HG03460 (cell line): ENCODE data around the gene GRM4.

Experiments used
- ATAC-seq: cut with Tn5 transposase; IDR thresholded peaks from one replicate; pipeline ENCODE4 v1.9.1; 2021; ENCODE audit not compliant: unreplicated experiment

Gene GRM4

GRCh38 chr6:34086558-34086957, 59.3 kb downstream of the GRM4 start:
- no peak for ATAC-seq

DNA sequence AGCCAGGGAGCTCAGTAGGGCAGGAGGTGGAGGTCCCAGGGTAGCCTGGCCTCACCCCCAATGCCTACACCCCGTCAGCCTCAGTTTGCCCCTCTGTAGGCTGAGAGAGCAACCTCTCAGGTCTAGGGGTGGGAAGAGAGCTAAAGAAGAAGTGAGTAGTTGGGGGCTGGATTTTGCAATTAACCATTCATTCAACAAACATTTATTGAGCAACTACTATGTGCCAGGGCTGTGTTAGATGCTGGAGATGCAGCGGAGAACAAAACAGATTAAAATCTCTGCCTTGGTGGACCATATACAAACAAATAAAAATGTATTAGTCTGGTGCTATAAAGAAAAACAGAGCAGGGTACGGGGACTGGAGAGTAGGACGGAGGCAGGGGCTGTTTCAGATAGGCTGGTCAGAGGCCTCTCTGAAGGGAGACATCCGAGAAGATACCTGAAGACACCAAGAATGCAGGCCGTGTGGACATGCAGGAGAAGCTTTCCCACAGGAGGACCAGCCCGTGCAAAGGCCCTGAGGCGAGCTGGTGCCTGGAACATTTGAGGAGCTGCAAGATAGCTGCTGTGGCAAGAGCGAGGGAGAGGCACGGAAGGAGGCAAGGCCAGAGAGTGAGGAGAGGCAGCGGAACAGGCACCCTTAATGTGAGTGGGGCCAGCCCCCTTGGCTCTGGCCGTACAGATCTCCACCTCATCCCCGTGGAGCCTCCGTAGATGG, 60.3 kb downstream of the GRM4 start:
- no peak for ATAC-seq

DNA sequence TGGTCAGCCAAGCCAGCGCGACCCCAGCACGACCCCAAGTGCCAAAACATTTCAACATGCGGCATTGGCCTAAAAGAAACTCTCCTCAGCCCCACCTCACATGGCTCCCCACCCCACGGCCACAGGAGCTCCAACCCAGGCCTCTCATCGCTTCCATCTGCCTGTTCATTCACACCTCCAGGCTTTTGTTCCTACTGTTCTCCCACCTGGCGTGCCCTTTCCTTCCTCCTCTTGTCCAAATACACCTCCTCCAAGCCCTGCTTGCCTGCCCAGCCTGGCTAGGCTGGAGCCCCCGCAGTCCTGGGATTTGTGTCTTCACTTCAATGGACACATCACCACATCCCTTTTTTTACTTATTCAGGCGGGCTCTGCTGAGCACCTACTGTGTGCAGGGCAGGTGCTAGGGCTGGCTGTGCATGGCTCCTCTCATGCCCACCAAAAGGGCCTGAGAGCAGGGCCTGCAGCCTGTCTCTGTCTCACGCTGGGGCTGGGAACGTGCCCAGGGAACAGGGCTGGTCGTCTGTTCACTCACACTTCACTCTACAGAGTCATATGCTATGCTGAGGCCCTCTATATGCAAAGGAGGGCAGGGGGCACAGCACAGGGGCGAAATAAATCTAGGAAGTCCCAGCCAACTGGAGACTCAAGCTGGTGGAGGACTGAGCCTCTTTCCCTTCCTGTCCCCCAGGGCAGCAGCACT, 61.1 kb downstream of the GRM4 start:
- ATAC-seq = no peak

DNA sequence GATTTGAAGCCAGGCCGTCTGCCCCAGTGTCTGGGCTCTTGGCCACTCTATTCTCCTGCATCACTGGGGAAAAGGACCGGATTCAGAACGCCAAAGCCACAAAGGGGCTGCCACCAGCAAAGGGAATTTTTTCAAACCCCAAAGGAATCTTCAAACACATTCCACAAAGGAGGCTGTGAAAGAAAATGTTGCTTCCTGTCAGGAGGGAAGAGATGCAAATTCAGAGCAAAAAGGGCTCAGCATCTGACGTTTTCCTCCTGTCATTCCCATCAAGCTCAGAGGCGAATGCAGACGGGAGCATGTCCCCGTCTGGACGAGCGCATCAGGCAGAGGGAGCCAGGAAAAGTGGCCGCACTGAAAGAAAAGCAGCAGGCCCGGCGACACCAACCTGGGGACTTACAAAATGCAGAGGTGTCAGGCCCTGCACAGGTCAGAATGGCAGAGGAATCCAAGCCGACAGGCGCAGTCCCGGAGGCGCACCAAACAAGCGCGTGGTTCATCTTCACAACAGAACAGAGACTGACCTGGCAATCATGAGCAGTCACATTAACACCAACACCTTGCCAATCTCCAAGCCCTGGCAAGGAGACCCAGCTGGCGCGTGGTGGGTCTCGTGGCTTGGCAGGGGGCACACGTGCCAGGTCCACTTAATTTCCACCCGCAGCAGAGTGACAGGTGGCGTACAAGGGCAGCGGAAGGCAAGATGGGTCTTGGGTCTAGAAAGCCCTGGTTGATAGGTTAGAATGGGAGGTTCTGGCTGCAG, 62.8 kb downstream of the GRM4 start:
- ATAC-seq = no peak

DNA sequence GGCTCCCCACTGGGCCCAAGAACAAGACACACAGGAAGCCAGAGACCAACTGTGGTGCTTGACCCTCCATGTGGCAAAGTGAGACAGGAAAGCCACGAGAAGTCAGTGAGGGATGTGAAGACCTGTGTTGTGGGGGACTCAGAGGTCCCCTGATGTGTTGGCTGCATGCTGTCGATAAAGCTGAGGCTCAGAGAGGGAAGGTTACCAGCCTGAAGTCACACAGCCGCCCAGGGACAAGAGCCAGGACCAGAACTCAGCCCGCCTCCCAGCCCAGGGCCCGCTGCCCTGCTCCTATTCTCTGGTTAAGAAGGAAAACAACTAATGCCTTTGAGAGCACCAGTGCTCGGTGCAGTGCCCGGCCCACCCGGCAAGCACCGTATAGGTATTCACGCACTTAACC, 63.5 kb downstream of the GRM4 start:
- ATAC-seq = no peak

DNA sequence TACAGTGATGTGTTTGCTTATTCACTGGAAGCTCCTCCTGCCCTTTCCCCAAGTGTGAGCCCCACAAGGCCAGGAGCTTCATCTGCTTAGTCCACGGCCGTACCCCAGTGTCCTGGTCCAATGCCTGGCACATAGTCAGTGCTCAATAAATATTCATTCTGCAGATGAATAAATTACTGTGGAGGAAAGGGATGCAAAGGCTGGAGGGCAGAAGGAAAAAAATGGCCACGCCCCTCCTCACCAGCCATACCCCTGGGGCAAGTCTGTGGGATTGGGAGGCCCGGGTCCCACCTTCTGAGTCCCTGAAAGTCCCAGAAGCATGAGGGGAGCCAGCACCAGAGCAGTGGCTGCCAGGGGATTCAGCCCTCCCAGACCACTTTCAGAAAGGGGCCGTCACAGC, 65.5 kb downstream of the GRM4 start:
- ATAC-seq = no peak

GRCh38 chr6:34079899-34080298, 66.0 kb downstream of the GRM4 start:
- ATAC-seq = no peak

GRCh38 chr6:34075906-34076305, 70.0 kb downstream of the GRM4 start:
- ATAC-seq = no peak

DNA sequence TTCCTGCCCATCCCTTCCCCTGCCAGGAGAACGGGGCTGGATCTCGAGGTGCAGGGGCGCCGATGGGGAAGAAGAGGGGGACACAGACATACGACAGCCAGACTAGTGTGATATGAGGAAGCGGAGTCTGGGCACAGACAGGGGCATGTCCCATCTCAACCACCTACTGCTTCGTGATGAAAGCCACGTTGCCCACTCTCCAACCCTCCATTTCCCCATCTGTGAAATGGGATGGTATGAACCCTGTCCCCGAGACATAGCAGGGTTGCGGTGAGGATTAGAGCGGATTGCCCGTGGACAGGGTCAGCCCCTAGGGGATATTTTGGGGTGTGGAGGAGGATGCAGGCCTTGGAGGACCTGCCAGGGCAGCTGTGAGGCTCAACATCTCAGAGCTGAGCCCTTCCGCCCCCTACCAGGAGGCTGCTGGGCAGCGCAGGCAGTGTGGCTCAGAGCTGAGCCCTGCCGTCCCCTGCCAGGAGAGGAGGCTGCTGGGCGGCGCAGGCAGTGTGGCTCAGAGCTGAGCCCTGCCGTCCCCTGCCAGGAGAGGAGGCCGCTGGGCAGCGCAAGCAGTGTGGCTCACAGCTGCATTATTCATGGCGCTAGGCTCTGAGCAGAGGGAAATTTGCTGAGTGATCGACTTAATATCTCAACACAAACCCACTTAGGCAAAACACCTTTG, 71.7 kb downstream of the GRM4 start:
- no peak for ATAC-seq

GRCh38 chr6:34073540-34073939, 72.3 kb downstream of the GRM4 start:
- no peak for ATAC-seq

- no peak for ATAC-seq
Measured at GRCh38 chr6:34072727-34073126, 73.2 kb downstream of the GRM4 start.

DNA sequence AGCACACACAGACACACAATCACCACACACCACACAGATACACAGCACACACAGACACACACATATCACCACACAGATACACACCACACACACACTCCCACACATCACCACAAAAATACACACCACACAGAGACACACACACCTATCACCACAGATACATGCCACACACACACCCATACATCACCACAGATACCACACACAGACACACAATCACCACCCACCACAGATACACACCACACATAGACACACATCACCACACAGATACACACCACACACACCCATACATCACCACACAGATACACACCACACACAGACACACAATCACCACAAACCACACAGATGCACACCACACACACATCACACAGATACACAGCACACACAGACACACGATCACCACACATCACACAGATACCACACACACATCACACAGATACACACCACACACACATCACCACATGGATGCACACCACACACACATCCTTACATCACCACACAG, 74.0 kb downstream of the GRM4 start:
- no peak for ATAC-seq

- ATAC-seq = no peak
Measured at GRCh38 chr6:34071136-34071883, 74.6 kb downstream of the GRM4 start.

GRCh38 chr6:34070315-34071135, 75.4 kb downstream of the GRM4 start:
- no peak for ATAC-seq

- no peak for ATAC-seq
Measured at GRCh38 chr6:34068462-34069044, 77.3 kb downstream of the GRM4 start.

- ATAC-seq = no peak
Measured at GRCh38 chr6:34067814-34068213, 78.1 kb downstream of the GRM4 start.

- no peak for ATAC-seq
Measured at GRCh38 chr6:34066772-34067770, 78.8 kb downstream of the GRM4 start.

- no peak for ATAC-seq
Measured at GRCh38 chr6:34066218-34066571, 79.7 kb downstream of the GRM4 start.
